HG02571 (cell line): ENCODE measurements around the gene SREBF2.
"Not testable (repeated sequence)": the region's sequence is repeated elsewhere in the genome, so short reads cannot be mapped to it uniquely, and the experiment has no call there.

Source experiments
- ATAC-seq: cut with Tn5 transposase; IDR thresholded peaks from one replicate; pipeline ENCODE4 v1.9.1; 2021; ENCODE audit warnings: mild to moderate bottlenecking, moderate library complexity; ENCODE audit not compliant: unreplicated experiment

The SREBF2 gene

DNA sequence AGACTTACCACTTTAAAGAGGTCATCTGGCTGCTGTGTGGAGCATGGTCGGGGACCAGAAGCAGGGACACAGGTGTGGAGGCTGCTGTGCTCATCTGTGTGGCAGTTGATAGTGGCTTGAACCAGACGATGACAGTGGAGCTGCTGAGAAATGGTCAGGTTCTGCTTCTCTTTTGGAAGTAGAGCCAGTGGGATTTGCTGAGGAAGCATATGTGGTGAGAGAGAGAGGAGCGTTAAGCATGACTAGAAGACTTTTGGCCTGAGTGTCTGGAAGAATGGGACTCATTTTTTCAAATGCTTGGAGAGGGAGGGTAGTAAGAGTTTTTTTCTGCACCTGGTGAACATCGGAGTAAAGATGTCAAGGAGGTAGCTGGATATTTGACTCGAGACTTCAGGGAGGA lies 12.5 kb upstream of the SREBF2 start:
- no peak for ATAC-seq

DNA sequence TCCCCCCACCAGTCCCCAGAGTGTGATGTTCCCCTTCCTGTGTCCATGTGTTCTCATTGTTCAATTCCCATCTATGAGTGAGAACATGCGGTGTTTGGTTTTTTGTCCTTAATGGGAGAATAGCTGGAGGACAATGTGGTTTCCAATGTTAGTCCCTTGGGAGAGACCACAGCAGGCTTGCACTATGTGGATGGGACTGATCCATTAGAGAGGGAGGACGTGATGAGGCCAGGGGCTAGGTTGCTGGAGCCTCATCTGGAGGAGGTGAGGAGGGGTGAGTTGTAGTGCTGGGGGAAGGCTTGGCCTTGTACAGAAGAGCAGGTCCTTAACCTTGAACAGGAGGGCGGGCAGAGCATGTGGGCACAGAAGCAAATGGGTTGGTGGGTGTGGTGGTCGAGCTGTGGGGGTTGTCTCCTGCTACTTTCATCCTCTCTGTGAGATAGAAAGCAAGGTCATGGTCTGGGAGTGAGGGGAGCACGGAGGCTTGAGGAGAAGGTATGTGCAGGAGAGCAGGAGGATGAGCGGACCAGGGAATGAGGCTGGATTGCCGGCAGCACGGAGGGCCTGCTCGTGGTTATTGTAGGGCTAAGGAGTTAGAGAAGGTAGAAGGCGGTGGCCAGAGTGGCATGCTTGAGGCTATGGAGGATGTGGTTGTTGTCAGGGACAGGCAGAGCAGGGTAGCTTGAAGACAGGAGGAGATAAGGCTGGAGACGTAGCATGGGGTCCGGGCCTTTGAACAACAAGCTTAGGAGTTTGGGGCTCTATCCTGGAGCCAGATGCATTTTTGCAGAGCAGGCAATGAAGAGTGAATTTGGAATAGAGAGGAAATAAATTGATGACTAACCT lies 11.2 kb upstream of the SREBF2 start:
- ATAC-seq, result no peak

DNA sequence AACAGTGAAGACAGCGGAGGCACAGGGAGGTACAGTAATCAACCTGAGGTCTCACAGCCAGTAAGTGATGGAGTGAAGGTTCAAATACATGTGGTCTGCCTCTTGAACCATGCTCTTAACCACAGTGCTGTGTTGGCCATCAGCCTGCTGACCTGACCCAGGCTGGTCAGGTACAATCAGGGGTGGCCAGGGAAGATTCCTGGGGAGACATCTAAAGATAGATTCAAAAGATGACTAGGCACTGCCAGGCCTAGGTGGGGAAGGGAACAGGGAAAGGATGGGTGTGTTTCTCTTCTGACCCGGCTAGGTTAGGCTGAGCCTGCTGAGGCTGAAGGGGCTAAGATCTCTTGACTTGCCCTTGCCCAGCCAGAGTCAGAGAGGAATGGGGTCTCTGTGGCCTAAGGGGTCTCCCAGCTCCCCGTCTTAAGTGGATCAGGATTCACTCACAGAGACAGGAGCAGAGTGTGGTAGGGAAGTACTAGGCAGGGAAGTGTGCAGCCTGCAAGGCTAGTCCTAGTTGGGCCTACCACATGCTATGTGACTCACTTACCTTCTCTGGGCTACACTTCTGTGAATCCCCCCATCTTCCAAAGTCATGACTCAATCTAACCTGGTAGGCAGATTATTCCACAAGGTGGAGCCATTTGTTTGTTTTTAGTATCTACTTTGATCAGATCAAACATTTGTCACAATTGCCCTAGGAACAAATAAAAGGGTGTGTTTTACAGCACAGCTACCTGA lies 10.4 kb upstream of the SREBF2 start:
- ATAC-seq, result no peak

- no peak for ATAC-seq
Measured at GRCh38 chr22:41823797-41824196, 9.1 kb upstream of the SREBF2 start.

DNA sequence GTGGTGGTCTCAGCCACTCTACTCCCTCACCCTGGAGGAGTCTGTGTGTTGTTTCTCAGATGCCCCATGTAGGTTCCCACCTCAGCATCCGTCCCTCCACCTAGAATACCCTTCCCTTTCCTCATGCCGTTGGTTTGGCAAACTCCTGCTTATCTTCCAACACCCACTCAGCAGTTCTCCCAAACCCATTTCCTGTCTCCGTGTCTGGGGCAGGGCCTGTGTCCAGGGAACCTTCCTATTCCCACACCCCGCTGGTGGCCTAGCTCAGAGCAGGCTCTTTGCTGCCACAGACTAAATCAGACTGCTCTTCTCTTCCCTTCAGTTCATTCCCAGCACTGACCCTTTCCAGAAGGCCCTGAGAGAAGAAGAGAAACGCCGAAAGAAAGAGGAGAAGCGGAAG lies 7.5 kb upstream of the SREBF2 start:
- no peak for ATAC-seq

DNA sequence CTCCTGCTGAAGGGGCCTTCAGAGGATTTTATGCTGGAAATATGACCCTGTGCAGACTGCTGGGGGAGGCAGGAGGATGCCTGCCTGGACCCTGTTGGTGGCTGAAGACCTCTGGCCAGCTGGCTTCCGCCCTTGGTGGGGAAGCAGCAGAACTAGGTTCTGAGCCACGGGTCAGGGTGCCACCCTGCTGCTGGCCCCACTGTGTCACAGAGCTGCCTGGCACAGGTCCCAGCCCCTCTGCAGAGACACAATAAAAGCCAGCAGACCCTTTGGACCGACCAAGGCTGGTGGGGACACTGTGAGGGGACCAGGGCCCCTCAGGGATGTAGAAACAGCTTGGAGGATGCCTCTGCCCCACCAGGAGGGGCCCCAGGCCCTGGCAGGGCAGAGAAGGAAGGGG lies 6.9 kb upstream of the SREBF2 start:
- ATAC-seq, result no peak

DNA sequence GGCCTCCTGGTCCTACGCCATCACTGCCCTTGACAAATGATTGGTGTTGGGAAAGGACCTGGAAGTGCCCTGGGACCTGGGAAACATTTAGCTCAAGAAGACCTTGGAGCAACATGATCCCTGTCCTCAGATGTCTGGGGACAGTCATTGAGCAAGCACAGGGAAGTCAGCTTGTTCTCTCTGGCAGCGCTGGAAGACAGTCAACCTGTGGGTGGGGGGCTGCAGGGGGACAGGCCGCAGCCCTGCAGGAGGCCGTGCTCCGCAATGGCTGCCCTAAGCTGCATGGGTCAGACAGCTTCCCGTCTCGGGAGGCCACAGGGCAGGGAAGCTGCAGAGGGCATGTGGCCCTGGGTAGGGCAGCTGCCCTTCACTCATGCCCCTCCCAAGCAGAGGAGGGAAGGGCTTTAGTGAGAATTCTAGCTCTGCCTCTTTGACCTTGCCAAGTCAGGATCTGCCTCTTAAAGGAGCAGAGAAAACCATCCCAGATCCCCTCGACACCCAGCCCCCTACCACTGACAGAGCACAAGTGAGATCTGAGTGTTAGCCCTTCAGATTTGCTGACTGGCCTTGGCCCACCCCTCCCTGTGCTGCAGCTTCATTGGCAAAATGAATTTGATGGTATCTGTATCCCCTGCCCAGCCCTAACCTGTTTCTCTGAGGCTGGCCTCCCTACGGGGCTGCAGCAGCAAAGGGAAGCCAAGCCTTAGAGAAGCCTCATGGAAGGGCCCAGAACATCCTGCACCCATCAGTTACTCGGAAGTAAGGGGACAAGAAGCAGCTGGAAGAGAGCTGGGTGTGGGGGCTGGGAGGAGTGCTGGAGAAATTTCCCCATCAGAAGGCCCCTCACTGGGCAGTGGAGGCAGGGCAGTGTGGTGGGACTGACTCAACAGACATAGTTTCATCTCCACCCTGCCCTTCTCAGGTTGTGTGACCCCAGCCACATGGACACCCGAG lies 6.2 kb upstream of the SREBF2 start:
- ATAC-seq, result no peak

- ATAC-seq, result no peak
Measured at GRCh38 chr22:41827671-41828070, 5.2 kb upstream of the SREBF2 start.

GRCh38 chr22:41828516-41828915 lies 4.4 kb upstream of the SREBF2 start:
- ATAC-seq, result no peak

- ATAC-seq, result no peak
Measured at GRCh38 chr22:41830174-41830573, 2.7 kb upstream of the SREBF2 start.

DNA sequence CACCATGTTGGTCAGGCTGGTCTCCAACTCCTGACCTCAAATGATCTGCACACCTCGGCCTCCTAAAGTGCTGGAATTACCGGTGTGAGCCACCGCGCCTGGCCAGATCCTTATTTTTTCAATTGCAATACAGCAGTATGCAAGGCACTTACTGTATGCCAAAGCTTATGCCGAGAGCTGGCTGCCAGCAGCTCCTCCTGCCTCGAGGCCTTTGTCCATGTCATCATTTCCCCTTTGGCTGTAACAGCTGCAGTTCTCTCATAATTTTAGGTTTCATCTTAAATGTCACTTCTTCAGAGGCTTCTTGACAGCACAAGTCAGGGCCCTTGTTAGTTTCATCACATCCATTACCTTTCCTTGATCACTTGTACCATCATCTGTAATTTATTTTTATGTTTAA lies 1.5 kb upstream of the SREBF2 start:
- no peak for ATAC-seq

DNA sequence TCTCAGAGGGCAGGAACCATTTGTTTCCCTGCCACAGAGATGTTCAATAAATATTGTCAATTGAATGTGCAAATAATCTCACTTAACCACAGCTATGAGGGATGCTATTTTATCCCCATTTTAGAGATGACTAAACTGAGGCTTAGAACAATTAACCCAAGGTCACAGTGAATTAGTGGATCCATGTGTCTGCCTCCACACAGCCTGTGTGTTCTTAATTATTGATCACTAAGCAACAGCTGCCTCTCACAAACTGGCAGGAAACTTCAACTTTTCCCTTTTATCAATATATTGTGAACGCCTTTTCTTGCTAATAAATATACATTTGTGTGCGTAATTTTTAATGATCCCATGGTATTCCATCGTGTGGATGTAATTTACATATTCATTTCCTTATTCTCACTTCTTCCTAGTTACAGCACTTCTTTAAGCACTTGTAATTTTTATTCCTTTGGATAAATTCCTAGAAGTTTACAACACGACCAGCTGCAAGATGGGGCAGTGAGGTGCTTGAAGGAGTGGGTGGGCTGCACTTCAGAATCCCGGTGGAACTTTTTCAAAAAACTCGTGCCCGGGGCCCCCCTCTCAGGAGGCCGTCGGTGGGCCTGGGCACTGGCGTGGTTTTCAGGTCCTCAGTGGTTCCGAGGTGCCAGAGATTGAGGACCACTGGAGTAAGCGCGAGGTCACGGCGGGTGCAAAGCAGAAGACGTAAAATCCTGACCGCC lies 915 bp upstream of the SREBF2 start:
- peak; percentile 1 for ATAC-seq

DNA sequence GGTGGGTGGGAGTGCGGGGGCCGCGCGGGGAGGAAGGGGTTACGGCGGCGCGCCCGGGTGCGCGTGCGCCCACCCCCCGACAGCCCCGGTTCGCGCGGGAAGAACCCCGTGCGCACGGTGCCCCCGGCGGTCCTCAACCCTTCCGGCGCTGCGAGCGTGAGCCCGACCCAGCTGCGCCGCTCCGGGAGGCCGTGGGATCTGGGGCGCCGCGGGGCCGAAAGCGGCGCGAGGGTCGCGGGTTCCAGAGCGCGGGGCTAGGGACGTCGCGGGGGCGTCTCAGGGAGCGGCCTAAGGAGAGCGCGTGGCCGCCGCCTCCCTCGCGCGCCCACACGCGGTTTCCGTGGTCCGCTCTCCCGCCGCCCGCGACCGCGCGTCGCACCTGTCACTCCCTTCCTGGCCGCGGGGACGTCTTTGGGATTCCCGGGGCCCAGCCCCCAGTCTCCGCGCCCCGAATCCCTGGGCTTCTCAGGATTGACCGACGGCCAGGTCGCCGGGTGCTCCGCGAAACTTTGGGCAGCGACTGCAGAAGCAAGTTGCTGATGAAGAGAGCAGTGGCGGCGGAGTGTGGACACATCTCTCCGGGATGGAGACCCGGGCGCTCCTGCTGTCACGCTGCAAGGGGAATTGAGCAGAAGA lies 582 bp downstream of the SREBF2 start:
- peak; percentile 17 for ATAC-seq

- ATAC-seq, result no peak
Measured at GRCh38 chr22:41834005-41834944, 1.4 kb downstream of the SREBF2 start.

- not testable (repeated sequence) for ATAC-seq
Measured at GRCh38 chr22:41835462-41835861, 2.6 kb downstream of the SREBF2 start.

GRCh38 chr22:41836551-41836950 lies 3.6 kb downstream of the SREBF2 start:
- ATAC-seq, result no peak

GRCh38 chr22:41838842-41839618 lies 6.1 kb downstream of the SREBF2 start:
- no peak for ATAC-seq

DNA sequence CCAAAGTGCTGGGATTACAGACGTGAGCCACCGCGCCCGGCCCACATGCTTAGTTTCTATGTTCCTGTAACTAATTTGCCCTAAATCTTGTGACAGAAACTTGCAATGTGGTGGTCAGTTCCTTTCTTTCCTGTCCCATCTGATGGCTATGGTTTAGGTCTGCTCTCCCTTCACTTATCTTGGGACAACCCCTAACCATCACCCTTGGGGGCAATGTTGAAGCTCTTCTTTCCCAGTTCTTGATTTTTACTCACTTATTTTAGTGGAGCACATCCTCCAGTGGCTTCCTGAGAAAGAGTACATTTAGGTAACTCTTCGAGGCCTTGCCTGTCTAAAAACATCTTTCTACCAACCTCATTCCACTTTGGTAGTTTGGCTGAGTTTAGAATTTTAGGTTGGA lies 7.3 kb downstream of the SREBF2 start:
- no peak for ATAC-seq
